ENCODE data around the gene OPHN1. TPM values are rescaled to one million over a fixed set of nuclear protein-coding genes. Genes with fewer than 3 reads are reported as not detected.

OPHN1 gene
- total and polyA plus RNA-seq, 10 of the 15 experiments (the other 5 are each of a cell fraction or from before 2014, with no cell fraction given): under 0.01 to 0.03 (median 0.03) TPM; not detected in 6

- ChIA-PET POLR2A (no interaction called here), SMC1A (ENCODE audit: uncharacterized antibody, unreplicated experiment) (no interaction called here), CTCF (no interaction called here), RAD21 (ENCODE audit: unreplicated experiment) (no interaction called here)
- Histone ChIP-seq H3K4me3 (no peak overlapping the region), H2AFZ (ENCODE audit: control insufficient read depth, low read depth, low read length) (no peak overlapping the region), H3K4me1 (ENCODE audit: control insufficient read depth, insufficient read depth, low read length) (no peaks in the 10 kb centered on the region), H3K4me2 (ENCODE audit: control insufficient read depth, insufficient read depth) (no peak overlapping the region), H3K9ac (ENCODE audit: control insufficient read depth, insufficient read depth, low read length) (no peak overlapping the region), H3K27me3 (replicated peaks in 1 of 2; ENCODE audit: control insufficient read depth in 2 of 2, insufficient read depth in 2 of 2, low read length in 1 of 2) (no peaks in the 10 kb centered on the region), H3K27ac (ENCODE audit: control insufficient read depth, insufficient read depth) (no peak overlapping the region), H3K79me2 (ENCODE audit: control insufficient read depth, insufficient read depth, low read length) (no peaks in the 10 kb centered on the region), H4K20me1 (ENCODE audit: control insufficient read depth, insufficient read depth) (no peaks in the 10 kb centered on the region), H3K36me3 (ENCODE audit: control insufficient read depth in 2 of 2, insufficient read depth in 2 of 2, low read length in 1 of 2) (no peaks in the 10 kb centered on the region), H3K9me3 (replicated peaks; ENCODE audit: control insufficient read depth, insufficient read depth, low read length) (no peaks in the 10 kb centered on the region)
- no TSS peak for BruUV-seq (replicated peaks)
- in situ Hi-C loops (cut with MboI) (no loop called here), intact Hi-C loops (cut with micrococcal nuclease; ENCODE audit: unreplicated experiment) (no loop called here)
- DNase-seq (ENCODE audit: low read depth, low spot score) (no peak), ATAC-seq (no peak), FAIRE-seq (no peak)
- WGBS (ENCODE audit: insufficient coverage, insufficient replicate concordance, low lambda C conversion rate, missing lambda C conversion rate): 0% methylated on average over 1 of the region's 1 CpG
- no peak for TF ChIP-seq NBN (IDR thresholded peaks at IDR 0.05)
- no peak for TF ChIP-seq MYC (IDR thresholded peaks at IDR 0.05; ENCODE audit: insufficient read depth, insufficient read length, insufficient replicate concordance, low read length, severe bottlenecking)
- TF ChIP-seq CBFB (IDR thresholded peaks at IDR 0.05; ENCODE audit: low read depth): no peak
These were observed 74.6 kb downstream of the OPHN1 start for GRCh38 chrX:68358679-68359078.

- Histone ChIP-seq H3K4me2 (ENCODE audit: control insufficient read depth, insufficient read depth) (no peak overlapping the region), H3K9me3 (replicated peaks; ENCODE audit: control insufficient read depth, insufficient read depth, low read length) (no peaks in the 10 kb centered on the region), H3K4me3 (no peak overlapping the region), H3K9ac (ENCODE audit: control insufficient read depth, insufficient read depth, low read length) (no peak overlapping the region), H3K4me1 (ENCODE audit: control insufficient read depth, insufficient read depth, low read length) (no peaks in the 10 kb centered on the region), H4K20me1 (ENCODE audit: control insufficient read depth, insufficient read depth) (no peaks in the 10 kb centered on the region), H3K27me3 (replicated peaks in 1 of 2; ENCODE audit: control insufficient read depth in 2 of 2, insufficient read depth in 2 of 2, low read length in 1 of 2) (no peaks in the 10 kb centered on the region), H2AFZ (ENCODE audit: control insufficient read depth, low read depth, low read length) (no peak overlapping the region), H3K79me2 (ENCODE audit: control insufficient read depth, insufficient read depth, low read length) (no peaks in the 10 kb centered on the region), H3K27ac (ENCODE audit: control insufficient read depth, insufficient read depth) (no peak overlapping the region), H3K36me3 (ENCODE audit: control insufficient read depth in 2 of 2, insufficient read depth in 2 of 2, low read length in 1 of 2) (no peaks in the 10 kb centered on the region)
- in situ Hi-C loops (cut with MboI): no loop called here
- no peak for ATAC-seq
- TF ChIP-seq SIN3A (IDR thresholded peaks at IDR 0.05; ENCODE audit: low read depth, low read length) (no peak), FOXK2 (IDR thresholded peaks at IDR 0.05) (no peak)
- ChIA-PET RAD21 (ENCODE audit: unreplicated experiment) (no interaction called here), SMC1A (ENCODE audit: uncharacterized antibody, unreplicated experiment) (no interaction called here), CTCF (no interaction called here), POLR2A (no interaction called here)
- no peak for DNase-seq (ENCODE audit: low read depth, low spot score)
- BruUV-seq (replicated peaks): no TSS peak
- intact Hi-C loops (cut with micrococcal nuclease; ENCODE audit: unreplicated experiment): no loop called here
- WGBS (ENCODE audit: insufficient coverage, insufficient replicate concordance, low lambda C conversion rate, missing lambda C conversion rate): 43% methylated on average over 4 of the region's 4 CpGs
- FAIRE-seq: no peak
These were observed 77.7 kb downstream of the OPHN1 start for GRCh38 chrX:68355629-68355920.
